ENCODE data around the gene MRPS35. TPM values are rescaled to one million over a fixed set of nuclear protein-coding genes. Genes with fewer than 3 reads are reported as not detected.

The MRPS35 gene
- total RNA-seq, 1 experiment from 2014 or later = 43.5 TPM

DNA sequence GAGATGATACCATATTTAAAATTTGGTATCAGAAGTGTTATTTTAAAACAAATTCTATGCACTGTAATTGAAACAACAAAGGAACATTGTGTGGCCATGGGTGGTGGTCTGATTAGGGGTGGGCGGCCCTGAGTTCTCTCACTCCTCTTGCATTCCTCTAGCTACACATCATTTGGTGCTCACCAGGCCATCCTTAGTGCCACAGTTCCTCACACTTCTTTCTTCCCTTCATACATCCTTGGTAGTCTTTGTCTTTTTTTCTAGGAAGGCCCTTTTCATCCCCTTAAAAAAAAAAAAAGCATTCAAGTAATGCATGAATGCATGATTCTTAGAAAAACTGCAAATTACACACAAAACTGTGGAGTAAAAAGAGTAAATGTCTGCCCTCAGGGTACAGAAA, 71.8 kb downstream of the MRPS35 start:
- peak overlapping the region; percentile 19 for H3K27ac Mint-ChIP-seq
- H3K36me3 Mint-ChIP-seq = peaks cover 18% of the 10 kb centered on the region
- ChIA-PET POLR2A (no interaction called here), CTCF (no interaction called here)
- H3K4me3 Mint-ChIP-seq = peak overlapping the region; percentile 71
- H3K4me1 Mint-ChIP-seq = peaks cover 50% of the 10 kb centered on the region
- TF ChIP-seq, protein P1, sequence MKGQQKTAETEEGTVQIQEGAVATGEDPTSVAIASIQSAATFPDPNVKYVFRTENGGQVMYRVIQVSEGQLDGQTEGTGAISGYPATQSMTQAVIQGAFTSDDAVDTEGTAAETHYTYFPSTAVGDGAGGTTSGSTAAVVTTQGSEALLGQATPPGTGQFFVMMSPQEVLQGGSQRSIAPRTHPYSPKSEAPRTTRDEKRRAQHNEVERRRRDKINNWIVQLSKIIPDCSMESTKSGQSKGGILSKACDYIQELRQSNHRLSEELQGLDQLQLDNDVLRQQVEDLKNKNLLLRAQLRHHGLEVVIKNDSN (CRISPR knock-in tag; IDR thresholded peaks at IDR 0.05) = no peak
- TF ChIP-seq ZNF138 (CRISPR knock-in tag; conservative IDR thresholded peaks at IDR 0.05) (no peak), TCF7 (CRISPR knock-in tag; IDR thresholded peaks at IDR 0.05; ENCODE audit: low read depth) (no peak), ZNF219 (CRISPR knock-in tag; IDR thresholded peaks at IDR 0.05; ENCODE audit: borderline replicate concordance) (no peak), GABPB1 (CRISPR knock-in tag; IDR thresholded peaks at IDR 0.05) (no peak), ZNF671 (CRISPR knock-in tag; IDR thresholded peaks at IDR 0.05) (no peak), JAZF1 (CRISPR knock-in tag; IDR thresholded peaks at IDR 0.05) (no peak), SOX15 (CRISPR knock-in tag; IDR thresholded peaks at IDR 0.05) (no peak)
- TF ChIP-seq, protein P2, sequence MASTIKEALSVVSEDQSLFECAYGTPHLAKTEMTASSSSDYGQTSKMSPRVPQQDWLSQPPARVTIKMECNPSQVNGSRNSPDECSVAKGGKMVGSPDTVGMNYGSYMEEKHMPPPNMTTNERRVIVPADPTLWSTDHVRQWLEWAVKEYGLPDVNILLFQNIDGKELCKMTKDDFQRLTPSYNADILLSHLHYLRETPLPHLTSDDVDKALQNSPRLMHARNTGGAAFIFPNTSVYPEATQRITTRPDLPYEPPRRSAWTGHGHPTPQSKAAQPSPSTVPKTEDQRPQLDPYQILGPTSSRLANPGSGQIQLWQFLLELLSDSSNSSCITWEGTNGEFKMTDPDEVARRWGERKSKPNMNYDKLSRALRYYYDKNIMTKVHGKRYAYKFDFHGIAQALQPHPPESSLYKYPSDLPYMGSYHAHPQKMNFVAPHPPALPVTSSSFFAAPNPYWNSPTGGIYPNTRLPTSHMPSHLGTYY (CRISPR knock-in tag; IDR thresholded peaks at IDR 0.05) = no peak
- TF ChIP-seq, protein P3, sequence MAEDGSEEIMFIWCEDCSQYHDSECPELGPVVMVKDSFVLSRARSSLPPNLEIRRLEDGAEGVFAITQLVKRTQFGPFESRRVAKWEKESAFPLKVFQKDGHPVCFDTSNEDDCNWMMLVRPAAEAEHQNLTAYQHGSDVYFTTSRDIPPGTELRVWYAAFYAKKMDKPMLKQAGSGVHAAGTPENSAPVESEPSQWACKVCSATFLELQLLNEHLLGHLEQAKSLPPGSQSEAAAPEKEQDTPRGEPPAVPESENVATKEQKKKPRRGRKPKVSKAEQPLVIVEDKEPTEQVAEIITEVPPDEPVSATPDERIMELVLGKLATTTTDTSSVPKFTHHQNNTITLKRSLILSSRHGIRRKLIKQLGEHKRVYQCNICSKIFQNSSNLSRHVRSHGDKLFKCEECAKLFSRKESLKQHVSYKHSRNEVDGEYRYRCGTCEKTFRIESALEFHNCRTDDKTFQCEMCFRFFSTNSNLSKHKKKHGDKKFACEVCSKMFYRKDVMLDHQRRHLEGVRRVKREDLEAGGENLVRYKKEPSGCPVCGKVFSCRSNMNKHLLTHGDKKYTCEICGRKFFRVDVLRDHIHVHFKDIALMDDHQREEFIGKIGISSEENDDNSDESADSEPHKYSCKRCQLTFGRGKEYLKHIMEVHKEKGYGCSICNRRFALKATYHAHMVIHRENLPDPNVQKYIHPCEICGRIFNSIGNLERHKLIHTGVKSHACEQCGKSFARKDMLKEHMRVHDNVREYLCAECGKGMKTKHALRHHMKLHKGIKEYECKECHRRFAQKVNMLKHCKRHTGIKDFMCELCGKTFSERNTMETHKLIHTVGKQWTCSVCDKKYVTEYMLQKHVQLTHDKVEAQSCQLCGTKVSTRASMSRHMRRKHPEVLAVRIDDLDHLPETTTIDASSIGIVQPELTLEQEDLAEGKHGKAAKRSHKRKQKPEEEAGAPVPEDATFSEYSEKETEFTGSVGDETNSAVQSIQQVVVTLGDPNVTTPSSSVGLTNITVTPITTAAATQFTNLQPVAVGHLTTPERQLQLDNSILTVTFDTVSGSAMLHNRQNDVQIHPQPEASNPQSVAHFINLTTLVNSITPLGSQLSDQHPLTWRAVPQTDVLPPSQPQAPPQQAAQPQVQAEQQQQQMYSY (CRISPR knock-in tag; IDR thresholded peaks at IDR 0.05) = no peak
- TF ChIP-seq, protein P4, sequence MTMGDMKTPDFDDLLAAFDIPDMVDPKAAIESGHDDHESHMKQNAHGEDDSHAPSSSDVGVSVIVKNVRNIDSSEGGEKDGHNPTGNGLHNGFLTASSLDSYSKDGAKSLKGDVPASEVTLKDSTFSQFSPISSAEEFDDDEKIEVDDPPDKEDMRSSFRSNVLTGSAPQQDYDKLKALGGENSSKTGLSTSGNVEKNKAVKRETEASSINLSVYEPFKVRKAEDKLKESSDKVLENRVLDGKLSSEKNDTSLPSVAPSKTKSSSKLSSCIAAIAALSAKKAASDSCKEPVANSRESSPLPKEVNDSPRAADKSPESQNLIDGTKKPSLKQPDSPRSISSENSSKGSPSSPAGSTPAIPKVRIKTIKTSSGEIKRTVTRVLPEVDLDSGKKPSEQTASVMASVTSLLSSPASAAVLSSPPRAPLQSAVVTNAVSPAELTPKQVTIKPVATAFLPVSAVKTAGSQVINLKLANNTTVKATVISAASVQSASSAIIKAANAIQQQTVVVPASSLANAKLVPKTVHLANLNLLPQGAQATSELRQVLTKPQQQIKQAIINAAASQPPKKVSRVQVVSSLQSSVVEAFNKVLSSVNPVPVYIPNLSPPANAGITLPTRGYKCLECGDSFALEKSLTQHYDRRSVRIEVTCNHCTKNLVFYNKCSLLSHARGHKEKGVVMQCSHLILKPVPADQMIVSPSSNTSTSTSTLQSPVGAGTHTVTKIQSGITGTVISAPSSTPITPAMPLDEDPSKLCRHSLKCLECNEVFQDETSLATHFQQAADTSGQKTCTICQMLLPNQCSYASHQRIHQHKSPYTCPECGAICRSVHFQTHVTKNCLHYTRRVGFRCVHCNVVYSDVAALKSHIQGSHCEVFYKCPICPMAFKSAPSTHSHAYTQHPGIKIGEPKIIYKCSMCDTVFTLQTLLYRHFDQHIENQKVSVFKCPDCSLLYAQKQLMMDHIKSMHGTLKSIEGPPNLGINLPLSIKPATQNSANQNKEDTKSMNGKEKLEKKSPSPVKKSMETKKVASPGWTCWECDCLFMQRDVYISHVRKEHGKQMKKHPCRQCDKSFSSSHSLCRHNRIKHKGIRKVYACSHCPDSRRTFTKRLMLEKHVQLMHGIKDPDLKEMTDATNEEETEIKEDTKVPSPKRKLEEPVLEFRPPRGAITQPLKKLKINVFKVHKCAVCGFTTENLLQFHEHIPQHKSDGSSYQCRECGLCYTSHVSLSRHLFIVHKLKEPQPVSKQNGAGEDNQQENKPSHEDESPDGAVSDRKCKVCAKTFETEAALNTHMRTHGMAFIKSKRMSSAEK (CRISPR knock-in tag; IDR thresholded peaks at IDR 0.05; ENCODE audit: borderline replicate concordance) = no peak
- ATAC-seq = no peak
- no peaks in the 10 kb centered on the region for H3K9me3 Mint-ChIP-seq
- no peak for DNase-seq (ENCODE audit: low spot score)
- no peaks in the 10 kb centered on the region; the same call in 1 of the 2 replicates for H3K27me3 Mint-ChIP-seq (ENCODE audit: low read depth)

DNA sequence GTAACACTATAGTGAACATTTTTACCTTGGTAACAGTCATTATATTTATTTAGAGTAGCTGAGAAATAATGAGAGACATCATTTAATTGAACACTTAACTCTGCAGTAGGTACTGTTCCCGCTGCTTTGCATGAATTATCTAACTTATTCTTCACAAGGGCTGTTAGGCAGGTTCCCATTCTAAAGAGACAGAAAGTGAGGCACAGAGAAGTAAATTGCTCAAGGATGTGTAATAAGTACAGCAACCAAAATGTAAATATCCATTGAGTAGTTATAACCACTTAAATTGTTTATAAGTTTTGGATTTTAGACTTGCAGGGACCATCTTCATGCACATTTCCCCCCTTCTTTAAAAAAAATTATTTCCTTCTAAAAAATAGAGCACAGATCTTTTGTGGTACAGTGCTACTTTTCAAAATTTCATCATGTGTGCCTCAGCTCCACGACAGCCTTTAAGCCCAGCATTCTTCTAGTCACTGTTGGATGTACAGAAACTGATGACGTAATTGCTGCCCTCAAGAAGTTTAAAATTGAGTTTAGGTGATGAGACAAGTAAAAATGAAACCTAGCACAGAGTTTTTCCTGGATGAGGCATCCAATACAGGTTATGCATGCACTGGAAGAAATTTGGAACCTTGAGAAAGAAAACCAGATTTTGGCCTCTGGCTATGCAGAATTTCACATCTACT, 75.4 kb downstream of the MRPS35 start:
- DNase-seq (ENCODE audit: low spot score) = no peak
- Mint-ChIP-seq H3K4me3 (no peak overlapping the region), H3K4me1 (peaks cover 34% of the 10 kb centered on the region), H3K9me3 (no peaks in the 10 kb centered on the region), H3K27ac (peak overlapping the region; percentile 68), H3K27me3 (ENCODE audit: low read depth) (no peaks in the 10 kb centered on the region), H3K36me3 (peaks cover 18% of the 10 kb centered on the region)
- CTCF ChIA-PET = interaction anchor here (1.0 kb wide), 1 partner anchor 21 kb away, joined by 3 read pairs; no protein-coding TSS in a partner anchor
- ATAC-seq = no peak
- POLR2A ChIA-PET = no interaction called here
- TF ChIP-seq, protein P5, sequence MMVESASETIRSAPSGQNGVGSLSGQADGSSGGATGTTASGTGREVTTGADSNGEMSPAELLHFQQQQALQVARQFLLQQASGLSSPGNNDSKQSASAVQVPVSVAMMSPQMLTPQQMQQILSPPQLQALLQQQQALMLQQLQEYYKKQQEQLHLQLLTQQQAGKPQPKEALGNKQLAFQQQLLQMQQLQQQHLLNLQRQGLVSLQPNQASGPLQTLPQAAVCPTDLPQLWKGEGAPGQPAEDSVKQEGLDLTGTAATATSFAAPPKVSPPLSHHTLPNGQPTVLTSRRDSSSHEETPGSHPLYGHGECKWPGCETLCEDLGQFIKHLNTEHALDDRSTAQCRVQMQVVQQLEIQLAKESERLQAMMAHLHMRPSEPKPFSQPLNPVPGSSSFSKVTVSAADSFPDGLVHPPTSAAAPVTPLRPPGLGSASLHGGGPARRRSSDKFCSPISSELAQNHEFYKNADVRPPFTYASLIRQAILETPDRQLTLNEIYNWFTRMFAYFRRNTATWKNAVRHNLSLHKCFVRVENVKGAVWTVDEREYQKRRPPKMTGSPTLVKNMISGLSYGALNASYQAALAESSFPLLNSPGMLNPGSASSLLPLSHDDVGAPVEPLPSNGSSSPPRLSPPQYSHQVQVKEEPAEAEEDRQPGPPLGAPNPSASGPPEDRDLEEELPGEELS (CRISPR knock-in tag; IDR thresholded peaks at IDR 0.05) = no peak
- no peak for TF ChIP-seq NFYB (CRISPR knock-in tag; conservative IDR thresholded peaks at IDR 0.05; ENCODE audit: low read depth)
- no peak for TF ChIP-seq NR1H2 (CRISPR knock-in tag; IDR thresholded peaks at IDR 0.05)
- TF ChIP-seq, protein P3 (CRISPR knock-in tag; IDR thresholded peaks at IDR 0.05) = no peak
- no peak for TF ChIP-seq CREB1 (CRISPR knock-in tag; IDR thresholded peaks at IDR 0.05)

Data from WTC11 (cell line).